Uterus (tissue), 2 donors: ENCODE data around the gene PRKD1.

Experiments
- POLR2A ChIP-seq, 2 donors: fragments of 450-650 bp; IDR thresholded peaks; one replicate each; pipeline ENCODE4 v1.6.1; 2016; ENCODE audit warnings: antibody characterized with exemption in 2 of 2, mild to moderate bottlenecking in 1 of 2, moderate library complexity in 1 of 2
- TF ChIP-seq, protein P1 (sequence below), 4 experiments: fragments of 200-600 bp in 2 of 4; fragments of 450-650 bp in 2 of 4; sonication (generic) in 2 of 4; IDR thresholded peaks; one replicate each; pipeline ENCODE4 v1.5.1; 2016 to 2019; ENCODE audit warnings: antibody characterized with exemption in 4 of 4, mild to moderate bottlenecking in 2 of 4, moderate library complexity in 1 of 4

DNA sequence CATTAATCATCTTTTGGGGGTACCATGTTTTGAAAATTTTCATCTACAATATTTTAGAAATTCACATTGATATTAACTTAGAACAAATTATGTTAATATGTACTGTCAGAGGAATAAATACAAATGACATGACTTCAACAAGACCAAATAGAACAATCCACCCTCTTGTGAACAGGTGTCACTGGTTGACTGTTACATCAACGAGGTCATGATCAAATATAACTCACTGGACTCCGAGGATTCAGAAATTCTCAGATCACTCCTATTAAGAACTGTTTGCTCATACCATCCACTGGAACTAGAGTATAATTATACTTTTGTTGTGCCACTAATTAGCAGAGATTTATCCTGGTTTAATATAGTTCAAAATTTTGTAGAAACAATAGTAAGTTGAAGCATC lies 318.8 kb downstream of the PRKD1 start:
- TF ChIP-seq, protein P1, sequence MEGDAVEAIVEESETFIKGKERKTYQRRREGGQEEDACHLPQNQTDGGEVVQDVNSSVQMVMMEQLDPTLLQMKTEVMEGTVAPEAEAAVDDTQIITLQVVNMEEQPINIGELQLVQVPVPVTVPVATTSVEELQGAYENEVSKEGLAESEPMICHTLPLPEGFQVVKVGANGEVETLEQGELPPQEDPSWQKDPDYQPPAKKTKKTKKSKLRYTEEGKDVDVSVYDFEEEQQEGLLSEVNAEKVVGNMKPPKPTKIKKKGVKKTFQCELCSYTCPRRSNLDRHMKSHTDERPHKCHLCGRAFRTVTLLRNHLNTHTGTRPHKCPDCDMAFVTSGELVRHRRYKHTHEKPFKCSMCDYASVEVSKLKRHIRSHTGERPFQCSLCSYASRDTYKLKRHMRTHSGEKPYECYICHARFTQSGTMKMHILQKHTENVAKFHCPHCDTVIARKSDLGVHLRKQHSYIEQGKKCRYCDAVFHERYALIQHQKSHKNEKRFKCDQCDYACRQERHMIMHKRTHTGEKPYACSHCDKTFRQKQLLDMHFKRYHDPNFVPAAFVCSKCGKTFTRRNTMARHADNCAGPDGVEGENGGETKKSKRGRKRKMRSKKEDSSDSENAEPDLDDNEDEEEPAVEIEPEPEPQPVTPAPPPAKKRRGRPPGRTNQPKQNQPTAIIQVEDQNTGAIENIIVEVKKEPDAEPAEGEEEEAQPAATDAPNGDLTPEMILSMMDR (IDR thresholded peaks at IDR 0.05): no peak
- no peak for TF ChIP-seq POLR2A (IDR thresholded peaks at IDR 0.05)
